DND-41 (cell line): ENCODE data around the gene ZBTB39.

Experiments
- ATAC-seq: fragments of 200-7000 bp; cut with Tn5 transposase; 3 replicates; pipeline ENCODE4 v1.9.1; 2021; ENCODE audit warnings: low read depth; ENCODE audit not compliant: insufficient read depth
- DNase-seq: peaks from one replicate; pipeline ENCODE4 v3.0.0-alpha.2; 2020
- H2AFZ ChIP-seq: 2 replicates; pipeline ENCODE4 v1.6.0; 2012; ENCODE audit warnings: low read depth, low read length
- H3K27ac ChIP-seq: 2 replicates; pipeline ENCODE4 v1.5.1; 2012; ENCODE audit warnings: low read length, inconsistent platforms
- H3K27me3 ChIP-seq: fragments of 200-600 bp; sonication (generic); 2 replicates; pipeline ENCODE4 v1.6.0; 2012; ENCODE audit warnings: low read length, mild to moderate bottlenecking, inconsistent platforms; ENCODE audit not compliant: insufficient read depth, poor library complexity
- H3K36me3 ChIP-seq: 2 replicates; pipeline ENCODE4 v1.5.1; 2012; ENCODE audit warnings: low read length, inconsistent platforms; ENCODE audit not compliant: insufficient read depth
- H3K4me1 ChIP-seq: 2 replicates; pipeline ENCODE4 v1.5.1; 2012; ENCODE audit warnings: mild to moderate bottlenecking, low read length; ENCODE audit not compliant: insufficient read depth
- H3K4me2 ChIP-seq: 2 replicates; pipeline ENCODE4 v1.6.0; 2012; ENCODE audit warnings: mild to moderate bottlenecking, moderate library complexity, low read length, inconsistent platforms; ENCODE audit not compliant: insufficient read depth
- H3K4me3 ChIP-seq, 2 experiments: fragments of 200-600 bp in 1 of 2; shearing (Covaris generic) in 1 of 2; 2 replicates each; pipeline ENCODE4 v1.5.1; 2012 to 2016; ENCODE audit warnings: inconsistent platforms in 2 of 2, low read length in 2 of 2, mild to moderate bottlenecking in 2 of 2, low read depth in 1 of 2, moderate library complexity in 1 of 2
- H3K79me2 ChIP-seq: 2 replicates; pipeline ENCODE4 v1.6.0; 2012; ENCODE audit warnings: low read length, inconsistent platforms; ENCODE audit not compliant: insufficient read depth
- H3K9ac ChIP-seq: 2 replicates; pipeline ENCODE4 v1.6.0; 2012; ENCODE audit warnings: low read depth, mild to moderate bottlenecking, inconsistent platforms, low read length, moderate library complexity
- H3K9me3 ChIP-seq: 2 replicates; pipeline ENCODE4 v1.5.1; 2012; ENCODE audit warnings: low read length, moderate library complexity, mild to moderate bottlenecking, inconsistent platforms; ENCODE audit not compliant: insufficient read depth, severe bottlenecking
- H4K20me1 ChIP-seq: 2 replicates; pipeline ENCODE4 v1.6.0; 2012; ENCODE audit warnings: low read length; ENCODE audit not compliant: insufficient read depth
- EZH2 ChIP-seq: IDR thresholded peaks from 3 replicates; pipeline ENCODE4 v1.6.1; 2012; ENCODE audit warnings: borderline replicate concordance, low read depth, mild to moderate bottlenecking, moderate library complexity, low read length, inconsistent platforms; ENCODE audit not compliant: severe bottlenecking
- TF ChIP-seq, protein P1 (sequence below): IDR thresholded peaks from 2 replicates; pipeline ENCODE4 v1.5.1; 2012; ENCODE audit warnings: borderline replicate concordance, low read length, moderate library complexity, mild to moderate bottlenecking; ENCODE audit not compliant: poor library complexity, severe bottlenecking; ENCODE audit errors: extremely low read depth

Gene ZBTB39

DNA sequence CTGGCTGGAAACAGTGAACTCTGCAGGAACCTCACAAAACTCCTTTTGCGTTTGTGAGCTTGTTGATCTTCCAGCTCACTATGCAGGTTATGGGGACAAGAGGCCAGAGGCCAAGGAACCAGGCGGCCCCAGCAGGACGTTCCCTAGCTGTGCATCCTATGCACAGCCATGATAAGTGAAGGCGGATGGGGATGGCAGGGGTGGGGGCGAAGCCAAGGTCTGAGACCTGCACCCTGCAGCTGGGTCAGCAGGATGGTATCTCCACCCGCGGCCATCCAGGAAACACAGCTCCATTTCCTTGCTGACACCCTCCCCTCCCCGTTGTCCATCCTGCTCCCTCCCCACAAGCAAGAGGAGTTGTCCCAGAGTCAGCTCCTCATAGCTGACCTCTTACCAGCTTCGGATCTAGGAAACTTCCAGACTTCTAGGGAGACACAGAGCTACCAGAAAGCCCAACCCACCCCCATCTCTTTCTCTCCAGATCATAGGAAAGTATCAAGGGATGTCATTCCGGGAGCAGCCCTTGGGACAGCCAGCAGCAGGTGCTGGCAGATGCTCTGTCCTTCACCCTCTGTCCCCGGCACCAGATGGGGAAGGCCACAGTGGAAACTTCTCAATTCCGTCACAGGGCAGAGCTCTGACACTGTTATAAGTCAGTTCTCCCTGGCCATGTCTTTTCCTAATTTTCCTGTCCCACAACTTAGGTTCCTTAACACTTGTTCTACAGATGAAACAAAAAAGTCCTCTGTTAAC, 9.4 kb downstream of the ZBTB39 start:
- no peak overlapping the region for H2AFZ ChIP-seq
- peaks cover 35% of the 10 kb centered on the region for H3K36me3 ChIP-seq
- H3K27ac ChIP-seq, result no peak overlapping the region
- H4K20me1 ChIP-seq, result peaks cover 37% of the 10 kb centered on the region
- H3K4me3 ChIP-seq, result no peak overlapping the region
- no peaks in the 10 kb centered on the region for H3K27me3 ChIP-seq
- H3K79me2 ChIP-seq, result peaks cover 23% of the 10 kb centered on the region
- H3K4me1 ChIP-seq, result no peaks in the 10 kb centered on the region
- H3K9ac ChIP-seq, result no peak overlapping the region
- no peak for ATAC-seq
- H3K9me3 ChIP-seq, result no peaks in the 10 kb centered on the region
- no peak for TF ChIP-seq EZH2
- TF ChIP-seq, protein P1, sequence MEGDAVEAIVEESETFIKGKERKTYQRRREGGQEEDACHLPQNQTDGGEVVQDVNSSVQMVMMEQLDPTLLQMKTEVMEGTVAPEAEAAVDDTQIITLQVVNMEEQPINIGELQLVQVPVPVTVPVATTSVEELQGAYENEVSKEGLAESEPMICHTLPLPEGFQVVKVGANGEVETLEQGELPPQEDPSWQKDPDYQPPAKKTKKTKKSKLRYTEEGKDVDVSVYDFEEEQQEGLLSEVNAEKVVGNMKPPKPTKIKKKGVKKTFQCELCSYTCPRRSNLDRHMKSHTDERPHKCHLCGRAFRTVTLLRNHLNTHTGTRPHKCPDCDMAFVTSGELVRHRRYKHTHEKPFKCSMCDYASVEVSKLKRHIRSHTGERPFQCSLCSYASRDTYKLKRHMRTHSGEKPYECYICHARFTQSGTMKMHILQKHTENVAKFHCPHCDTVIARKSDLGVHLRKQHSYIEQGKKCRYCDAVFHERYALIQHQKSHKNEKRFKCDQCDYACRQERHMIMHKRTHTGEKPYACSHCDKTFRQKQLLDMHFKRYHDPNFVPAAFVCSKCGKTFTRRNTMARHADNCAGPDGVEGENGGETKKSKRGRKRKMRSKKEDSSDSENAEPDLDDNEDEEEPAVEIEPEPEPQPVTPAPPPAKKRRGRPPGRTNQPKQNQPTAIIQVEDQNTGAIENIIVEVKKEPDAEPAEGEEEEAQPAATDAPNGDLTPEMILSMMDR, result no peak
- H3K4me2 ChIP-seq, result no peak overlapping the region
- no peak for DNase-seq

DNA sequence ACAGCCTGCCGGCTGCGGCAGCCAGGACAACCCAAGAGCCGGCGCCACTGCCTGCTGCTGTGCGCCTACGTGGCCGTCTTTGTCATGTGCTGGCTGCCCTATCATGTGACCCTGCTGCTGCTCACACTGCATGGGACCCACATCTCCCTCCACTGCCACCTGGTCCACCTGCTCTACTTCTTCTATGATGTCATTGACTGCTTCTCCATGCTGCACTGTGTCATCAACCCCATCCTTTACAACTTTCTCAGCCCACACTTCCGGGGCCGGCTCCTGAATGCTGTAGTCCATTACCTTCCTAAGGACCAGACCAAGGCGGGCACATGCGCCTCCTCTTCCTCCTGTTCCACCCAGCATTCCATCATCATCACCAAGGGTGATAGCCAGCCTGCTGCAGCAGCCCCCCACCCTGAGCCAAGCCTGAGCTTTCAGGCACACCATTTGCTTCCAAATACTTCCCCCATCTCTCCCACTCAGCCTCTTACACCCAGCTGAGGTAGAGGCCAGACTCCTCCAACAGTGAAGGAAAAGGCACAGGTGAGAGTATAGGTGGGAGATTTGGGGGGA, 10.3 kb downstream of the ZBTB39 start:
- Histone ChIP-seq H2AFZ (no peak overlapping the region), H3K4me3 (no peak overlapping the region), H3K79me2 (peaks cover 14% of the 10 kb centered on the region; the same call in 1 of the 2 replicates), H4K20me1 (peaks cover 29% of the 10 kb centered on the region; the same call in 1 of the 2 replicates), H3K36me3 (peaks cover 26% of the 10 kb centered on the region), H3K9ac (no peak overlapping the region), H3K4me2 (no peak overlapping the region), H3K27ac (no peak overlapping the region), H3K9me3 (no peaks in the 10 kb centered on the region), H3K4me1 (no peaks in the 10 kb centered on the region), H3K27me3 (no peaks in the 10 kb centered on the region)
- no peak for TF ChIP-seq EZH2
- TF ChIP-seq, protein P1, result no peak
- DNase-seq, result no peak
- no peak for ATAC-seq

DNA sequence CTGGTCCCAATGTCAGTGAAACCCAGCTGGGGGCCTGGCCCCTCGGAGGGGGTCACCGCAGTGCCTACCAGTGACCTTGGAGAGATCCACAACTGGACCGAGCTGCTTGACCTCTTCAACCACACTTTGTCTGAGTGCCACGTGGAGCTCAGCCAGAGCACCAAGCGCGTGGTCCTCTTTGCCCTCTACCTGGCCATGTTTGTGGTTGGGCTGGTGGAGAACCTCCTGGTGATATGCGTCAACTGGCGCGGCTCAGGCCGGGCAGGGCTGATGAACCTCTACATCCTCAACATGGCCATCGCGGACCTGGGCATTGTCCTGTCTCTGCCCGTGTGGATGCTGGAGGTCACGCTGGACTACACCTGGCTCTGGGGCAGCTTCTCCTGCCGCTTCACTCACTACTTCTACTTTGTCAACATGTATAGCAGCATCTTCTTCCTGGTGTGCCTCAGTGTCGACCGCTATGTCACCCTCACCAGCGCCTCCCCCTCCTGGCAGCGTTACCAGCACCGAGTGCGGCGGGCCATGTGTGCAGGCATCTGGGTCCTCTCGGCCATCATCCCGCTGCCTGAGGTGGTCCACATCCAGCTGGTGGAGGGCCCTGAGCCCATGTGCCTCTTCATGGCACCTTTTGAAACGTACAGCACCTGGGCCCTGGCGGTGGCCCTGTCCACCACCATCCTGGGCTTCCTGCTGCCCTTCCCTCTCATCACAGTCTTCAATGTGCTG, 11.0 kb downstream of the ZBTB39 start:
- TF ChIP-seq, protein P1, result no peak
- no peak for TF ChIP-seq EZH2
- no peak for ATAC-seq
- no peak overlapping the region for H3K4me2 ChIP-seq
- H3K9me3 ChIP-seq, result no peaks in the 10 kb centered on the region
- H3K79me2 ChIP-seq, result peaks cover 8% of the 10 kb centered on the region; the same call in 1 of the 2 replicates
- peaks cover 21% of the 10 kb centered on the region for H3K36me3 ChIP-seq
- no peak overlapping the region for H2AFZ ChIP-seq
- no peak overlapping the region for H3K9ac ChIP-seq
- DNase-seq, result no peak
- no peaks in the 10 kb centered on the region for H3K4me1 ChIP-seq
- H3K4me3 ChIP-seq, result no peak overlapping the region
- H4K20me1 ChIP-seq, result peaks cover 23% of the 10 kb centered on the region; the same call in 1 of the 2 replicates
- no peak overlapping the region for H3K27ac ChIP-seq
- no peaks in the 10 kb centered on the region for H3K27me3 ChIP-seq
